PC-3 (cell line): ENCODE measurements around the gene ANKS1A.

Source experiments
- CTCF ChIP-seq: fragments of 300-600 bp; sonication (generic); conservative IDR thresholded peaks from 2 replicates; pipeline ENCODE4 v1.5.1; 2017; ENCODE audit warnings: antibody characterized with exemption, low read depth, mild to moderate bottlenecking, low read length
- EZH2phosphoT487 ChIP-seq: fragments of 300-600 bp; sonication (generic); IDR thresholded peaks from 2 replicates; pipeline ENCODE4 v1.6.1; 2018; ENCODE audit warnings: mild to moderate bottlenecking, antibody characterized with exemption, low read length, borderline replicate concordance

GRCh38 chr6:34953061-34954025, 64.3 kb downstream of the ANKS1A start:
- TF ChIP-seq CTCF (no peak), EZH2phosphoT487 (no peak)
